ENCODE data around the gene AUH.
"Not testable (repeated sequence)": the region's sequence is repeated elsewhere in the genome, so short reads cannot be mapped to it uniquely, and the experiment has no call there.

Gene AUH

GRCh38 chr9:91378695-91379127, 17.0 kb upstream of the AUH start:
- no peak for DNase-seq (ENCODE audit: low spot score)

- DNase-seq (ENCODE audit: low spot score), result not testable (repeated sequence)
These were observed 16.3 kb upstream of the AUH start for GRCh38 chr9:91378054-91378453.

- DNase-seq (ENCODE audit: low spot score), result no peak
These were observed 14.5 kb upstream of the AUH start for GRCh38 chr9:91376239-91376638.

DNA sequence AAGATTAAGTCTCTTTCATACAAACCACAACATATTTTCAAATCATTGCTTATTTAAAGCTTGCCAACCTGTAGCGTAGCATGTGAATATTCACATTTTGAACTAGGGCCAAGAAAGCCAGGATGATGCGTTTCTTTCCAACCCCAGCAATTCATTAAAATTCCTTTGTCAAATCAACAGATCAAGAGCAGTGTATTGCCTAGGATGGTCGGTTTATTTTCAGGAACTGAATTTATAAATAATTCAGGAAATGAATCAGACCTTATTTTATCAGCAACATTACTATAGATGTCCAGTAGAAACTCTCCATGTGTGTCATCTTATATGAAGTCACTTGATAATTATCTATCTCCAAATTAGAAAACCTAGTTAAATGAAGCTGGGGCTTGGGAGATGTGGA, 13.2 kb upstream of the AUH start:
- DNase-seq (ENCODE audit: low spot score), result no peak

- DNase-seq (ENCODE audit: low spot score), result no peak
These were observed 10.2 kb upstream of the AUH start for GRCh38 chr9:91371894-91372293.

GRCh38 chr9:91370006-91370405, 8.3 kb upstream of the AUH start:
- not testable (repeated sequence) for DNase-seq (ENCODE audit: low spot score)

GRCh38 chr9:91364702-91365101, 3.0 kb upstream of the AUH start:
- no peak for DNase-seq (ENCODE audit: low spot score)

DNA sequence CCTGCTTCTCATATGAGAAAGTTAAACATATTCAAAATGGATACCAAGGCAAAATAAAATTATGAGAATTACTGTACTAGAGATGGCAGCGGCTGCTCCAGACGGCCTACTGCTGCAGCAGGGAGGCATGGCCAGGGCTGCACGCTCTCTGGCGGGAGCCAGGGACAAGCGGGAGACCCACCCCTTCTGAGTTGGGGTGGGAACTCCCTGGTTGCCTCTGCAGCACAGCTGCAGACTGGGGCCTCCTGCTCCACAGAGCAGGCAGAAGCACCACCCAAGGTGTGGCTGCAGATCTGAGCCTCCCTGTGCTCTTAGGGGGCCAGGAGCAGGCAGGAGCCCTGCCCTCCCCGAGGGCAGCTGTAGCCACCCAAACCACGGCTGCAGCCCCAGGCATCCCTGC, 2.3 kb upstream of the AUH start:
- DNase-seq (ENCODE audit: low spot score), result no peak

- DNase-seq (ENCODE audit: low spot score), result no peak
These were observed 413 bp upstream of the AUH start for GRCh38 chr9:91362051-91362611.

- no peak for DNase-seq (ENCODE audit: low spot score)
These were observed 997 bp downstream of the AUH start for GRCh38 chr9:91360551-91361290.

DNA sequence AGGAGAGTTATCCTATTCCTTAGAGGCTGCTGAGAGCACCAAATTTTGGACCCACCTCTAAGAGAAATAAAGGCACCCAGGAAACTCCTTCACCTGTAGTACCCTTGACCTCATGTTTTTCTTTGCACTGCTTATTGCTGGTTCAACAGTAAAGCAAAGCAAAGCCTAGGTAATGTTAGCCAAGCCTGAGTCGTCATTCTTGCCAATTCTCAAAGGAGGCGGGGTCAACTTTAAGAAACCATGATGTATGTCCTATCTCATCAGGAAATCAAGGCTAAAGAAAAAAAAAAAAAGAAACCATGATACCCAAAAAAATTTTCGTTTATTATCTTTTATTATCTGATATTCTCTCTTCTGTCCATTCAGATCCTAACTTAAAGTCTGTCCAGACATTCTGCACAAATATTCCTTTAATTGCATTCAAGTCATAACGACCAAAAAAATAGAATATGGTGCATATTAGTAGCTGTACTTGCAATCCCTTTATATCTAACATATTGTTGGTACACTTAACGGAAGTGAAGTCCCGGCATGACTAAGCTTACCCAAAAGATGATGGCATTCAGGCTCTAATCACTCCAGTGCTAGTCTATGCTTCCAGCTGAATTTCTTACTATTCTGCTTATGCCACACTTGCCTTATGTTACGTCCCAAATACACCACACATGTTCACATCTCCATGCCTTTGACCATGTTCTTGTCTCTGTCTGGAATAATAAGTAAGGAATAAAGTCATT, 1.8 kb downstream of the AUH start:
- no peak for DNase-seq (ENCODE audit: low spot score)

DNA sequence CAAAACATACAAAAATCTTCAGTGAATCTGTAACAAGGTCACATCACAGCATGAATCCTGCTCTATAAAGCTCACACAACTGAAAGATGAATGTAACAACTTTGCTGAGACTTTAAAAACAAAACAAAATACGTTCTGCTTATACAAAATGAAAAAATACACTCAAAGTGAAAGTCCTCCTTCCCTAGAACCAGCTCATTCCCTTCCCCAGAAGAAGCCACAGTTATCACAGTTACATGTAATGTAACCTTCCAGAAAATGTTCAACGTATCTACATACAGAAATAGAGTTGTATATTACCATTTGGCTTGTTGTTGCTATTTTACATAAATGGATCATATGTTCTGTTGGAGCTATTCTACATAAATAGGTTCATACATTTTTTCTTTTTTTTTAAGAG, 2.6 kb downstream of the AUH start:
- DNase-seq (ENCODE audit: low spot score), result no peak

- no peak for DNase-seq (ENCODE audit: low spot score)
These were observed 6.8 kb downstream of the AUH start for GRCh38 chr9:91354881-91355280.

DNA sequence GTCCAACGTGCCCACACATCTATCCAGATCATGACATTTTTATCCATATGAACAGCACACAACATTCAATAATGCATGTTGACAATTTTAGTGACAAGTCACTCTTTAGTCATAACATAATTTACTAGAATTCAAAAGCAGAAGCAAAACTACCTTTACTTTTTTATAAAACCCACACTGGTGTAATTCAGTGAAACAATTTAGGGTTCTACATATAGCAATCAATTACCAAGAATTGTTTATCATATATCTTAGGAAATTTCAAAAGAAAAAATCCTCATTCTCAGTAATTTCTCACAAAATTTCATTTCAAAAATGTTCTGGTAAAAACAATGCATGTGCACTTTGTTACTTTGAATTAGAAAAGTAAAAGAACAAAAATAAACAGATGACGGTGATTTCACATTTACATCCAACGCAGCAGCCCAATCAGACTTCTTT, 12.6 kb downstream of the AUH start:
- no peak for DNase-seq (ENCODE audit: low spot score)

GRCh38 chr9:91348191-91348807, 13.4 kb downstream of the AUH start:
- no peak for DNase-seq (ENCODE audit: low spot score)

DNA sequence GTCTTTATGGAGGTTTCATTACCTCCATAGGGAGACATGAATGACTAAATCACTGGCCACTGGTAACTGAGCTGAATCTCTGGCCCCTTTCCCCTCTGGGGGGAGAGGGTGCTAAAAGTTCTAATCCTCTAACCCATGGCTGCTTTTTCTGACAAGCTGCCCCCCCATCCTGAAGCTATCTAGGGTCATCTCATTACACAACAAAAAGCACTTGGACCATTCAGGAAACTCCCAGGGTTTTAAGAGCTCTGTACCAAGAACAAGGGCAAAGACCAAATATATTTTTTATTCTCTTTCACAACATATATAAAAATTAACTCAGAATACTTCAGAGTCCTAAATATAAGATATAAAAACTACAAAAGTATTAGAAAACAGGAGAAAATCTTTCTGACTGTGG, 14.3 kb downstream of the AUH start:
- DNase-seq (ENCODE audit: low spot score), result no peak

- DNase-seq (ENCODE audit: low spot score), result no peak
These were observed 15.1 kb downstream of the AUH start for GRCh38 chr9:91346644-91347043.

GRCh38 chr9:91345978-91346377, 15.7 kb downstream of the AUH start:
- no peak for DNase-seq (ENCODE audit: low spot score)

GRCh38 chr9:91342575-91342974, 19.1 kb downstream of the AUH start:
- DNase-seq (ENCODE audit: low spot score), result no peak

DNA sequence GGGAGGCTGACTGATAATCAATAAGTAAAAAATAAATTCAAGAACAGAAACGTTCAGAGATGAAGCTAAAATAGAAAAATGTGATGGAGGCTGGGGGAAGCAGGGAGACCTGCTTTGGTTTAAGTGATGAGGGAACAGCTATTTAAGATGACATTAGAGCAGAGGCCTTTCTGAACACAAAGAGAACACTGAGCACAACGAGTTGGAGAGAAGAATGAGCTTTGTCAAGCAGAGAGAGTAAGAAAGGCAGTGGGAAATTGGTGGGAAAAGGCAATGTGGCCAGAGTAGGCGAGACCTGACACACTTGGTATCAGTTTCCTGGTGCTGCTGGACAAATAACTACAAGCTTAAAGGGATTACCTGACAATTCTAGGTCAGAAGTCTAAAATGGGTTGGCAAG, 20.0 kb downstream of the AUH start:
- no peak for DNase-seq (ENCODE audit: low spot score)

- no peak for DNase-seq (ENCODE audit: low spot score)
These were observed 20.4 kb downstream of the AUH start for GRCh38 chr9:91341258-91341746.

- no peak for DNase-seq (ENCODE audit: low spot score)
These were observed 21.2 kb downstream of the AUH start for GRCh38 chr9:91340395-91340967.
